GM19372 (cell line): Measurements from ENCODE around the gene PRPF8.

Experiments used
- ATAC-seq: cut with Tn5 transposase; IDR thresholded peaks from one replicate; pipeline ENCODE4 v1.9.1; 2021; ENCODE audit warnings: mild to moderate bottlenecking, low read depth, moderate library complexity; ENCODE audit not compliant: unreplicated experiment

Gene PRPF8

GRCh38 chr17:1604831-1605528 is 79.7 kb downstream of the PRPF8 start:
- no peak for ATAC-seq

DNA sequence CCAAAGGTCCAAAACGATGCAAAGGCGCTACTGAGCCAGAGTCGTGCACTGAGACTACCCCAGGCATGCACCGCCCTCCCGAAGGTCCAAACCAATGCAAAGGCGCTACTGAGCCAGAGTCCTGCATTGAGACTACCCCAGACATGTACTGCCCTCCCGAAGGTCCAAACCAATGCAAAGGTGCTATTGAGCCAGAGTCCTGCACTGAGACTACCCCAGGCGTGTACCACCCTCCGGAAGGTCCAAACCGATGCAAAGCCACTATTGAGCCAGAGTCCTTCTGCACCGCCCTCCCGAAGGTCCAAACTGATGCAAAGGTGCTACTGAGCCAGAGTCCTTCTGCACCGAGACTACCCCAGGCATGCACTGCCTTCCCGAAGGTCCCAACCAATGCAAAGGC is 83.1 kb downstream of the PRPF8 start:
- ATAC-seq = no peak
